Measurements from ENCODE around the gene AHDC1. TPM values are rescaled to one million over a fixed set of nuclear protein-coding genes. Genes with fewer than 3 reads are reported as not detected.

The AHDC1 gene
- polyA plus RNA-seq, 3 donors, result 0.16 to 3.3 (median 0.30) TPM

GRCh38 chr1:27612718-27613117, 8.8 kb upstream of the AHDC1 start:
- WGBS (ENCODE audit: insufficient coverage), result 96% methylated on average over 12 of the region's 12 CpGs
- Histone ChIP-seq H2AFZ (ENCODE audit: insufficient read depth, low read depth, low read length, poor library complexity, severe bottlenecking) (no peak overlapping the region), H3K9ac (ENCODE audit: insufficient read depth, low read length, poor library complexity, severe bottlenecking) (no peak overlapping the region), H3K4me2 (replicated peaks; ENCODE audit: extremely low read depth, low read length, poor library complexity, severe bottlenecking) (no peak overlapping the region), H3K79me2 (ENCODE audit: insufficient read depth, low read length) (peaks cover 40% of the 10 kb centered on the region), H3K36me3 (replicated peaks in 1 of 2; ENCODE audit: control insufficient read depth in 1 of 2, insufficient read depth in 2 of 2, low read length in 2 of 2) (peaks cover 67 to 74% of the 10 kb centered on the region in 2 donors), H3K27me3 (ENCODE audit: control insufficient read depth in 2 of 2, insufficient read depth in 2 of 2, low read length in 2 of 2) (no peaks in the 10 kb centered on the region), H3K9me3 (replicated peaks in 1 of 2; ENCODE audit: control insufficient read depth in 1 of 2, insufficient read depth in 1 of 2, low read length in 2 of 2) (no peaks in the 10 kb centered on the region), H4K20me1 (ENCODE audit: insufficient read depth, low read length) (peaks cover 88% of the 10 kb centered on the region), H3K4me1 (ENCODE audit: control insufficient read depth in 1 of 2, insufficient read depth in 2 of 2, low read length in 2 of 2) (peaks cover 60 to 80% of the 10 kb centered on the region in 2 donors), H3K4me3 (replicated peaks in 1 of 3; ENCODE audit: low read depth in 2 of 3, low read length in 3 of 3) (no peak overlapping the region), H3K27ac (ENCODE audit: low read depth in 1 of 2, low read length in 2 of 2) (peak overlapping the region; percentile 45 to 53)
- peaks cover 0 to 2% (median 0%) of the 10 kb centered on the region in 3 donors for H3K27me3 Mint-ChIP-seq (ENCODE audit: low read depth in 3 of 3)
- peak overlapping the region; percentile 42 to 85 (median 69) for H3K27ac Mint-ChIP-seq
- DNase-seq, result no peak
- TF ChIP-seq CTCF (IDR thresholded peaks at IDR 0.05), result no peak
- no peaks in the 10 kb centered on the region for H3K9me3 Mint-ChIP-seq
- peaks cover 0 to 65% of the 10 kb centered on the region in 2 donors for H3K36me3 Mint-ChIP-seq
- intact Hi-C loops (cut with micrococcal nuclease), result no loop called here
- H3K4me3 Mint-ChIP-seq, result no peak overlapping the region
- H3K4me1 Mint-ChIP-seq, result peaks cover 36% of the 10 kb centered on the region

DNA sequence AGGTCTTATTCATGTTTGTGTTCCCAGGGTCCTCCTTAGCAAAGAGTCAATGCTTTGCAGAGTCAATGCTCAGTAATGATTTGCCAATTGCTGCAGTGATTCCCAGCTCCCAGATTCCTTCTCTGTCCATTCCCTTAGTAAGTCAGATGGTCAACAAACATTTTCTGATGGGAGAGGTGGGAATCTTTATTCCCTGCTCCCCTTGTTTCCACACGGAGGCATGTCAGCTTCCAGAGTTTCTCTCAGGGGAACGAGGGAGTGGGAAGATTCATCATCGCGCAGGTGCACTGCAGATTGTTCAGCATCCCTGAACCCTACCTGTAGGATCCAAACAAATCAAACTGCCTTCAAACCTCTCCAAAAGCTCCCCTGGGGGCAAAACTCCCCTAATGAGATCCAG, 7.5 kb upstream of the AHDC1 start:
- Mint-ChIP-seq H3K36me3 (peaks cover 0 to 53% of the 10 kb centered on the region in 2 donors), H3K4me1 (peaks cover 31% of the 10 kb centered on the region), H3K27me3 (ENCODE audit: low read depth in 3 of 3) (peaks cover 0 to 2% (median 0%) of the 10 kb centered on the region in 3 donors), H3K9me3 (no peaks in the 10 kb centered on the region), H3K4me3 (no peak overlapping the region), H3K27ac (peak overlapping the region in 4 of 7 donors; percentile 14 to 85 (median 54))
- Histone ChIP-seq H3K36me3 (replicated peaks in 1 of 2; ENCODE audit: control insufficient read depth in 1 of 2, insufficient read depth in 2 of 2, low read length in 2 of 2) (peaks cover 54 to 61% of the 10 kb centered on the region in 2 donors), H3K27ac (ENCODE audit: low read depth in 1 of 2, low read length in 2 of 2) (peak overlapping the region in 1 of 2 donors; percentile 72), H3K27me3 (ENCODE audit: control insufficient read depth in 2 of 2, insufficient read depth in 2 of 2, low read length in 2 of 2) (no peaks in the 10 kb centered on the region), H2AFZ (ENCODE audit: insufficient read depth, low read depth, low read length, poor library complexity, severe bottlenecking) (no peak overlapping the region), H3K4me3 (replicated peaks in 1 of 3; ENCODE audit: low read depth in 2 of 3, low read length in 3 of 3) (no peak overlapping the region), H3K9me3 (replicated peaks in 1 of 2; ENCODE audit: control insufficient read depth in 1 of 2, insufficient read depth in 1 of 2, low read length in 2 of 2) (no peaks in the 10 kb centered on the region), H3K9ac (ENCODE audit: insufficient read depth, low read length, poor library complexity, severe bottlenecking) (no peak overlapping the region), H3K4me1 (ENCODE audit: control insufficient read depth in 1 of 2, insufficient read depth in 2 of 2, low read length in 2 of 2) (peaks cover 48 to 69% of the 10 kb centered on the region in 2 donors), H4K20me1 (ENCODE audit: insufficient read depth, low read length) (peaks cover 75% of the 10 kb centered on the region), H3K4me2 (replicated peaks; ENCODE audit: extremely low read depth, low read length, poor library complexity, severe bottlenecking) (no peak overlapping the region), H3K79me2 (ENCODE audit: insufficient read depth, low read length) (peaks cover 27% of the 10 kb centered on the region)
- no peak for TF ChIP-seq CTCF (IDR thresholded peaks at IDR 0.05)
- WGBS (ENCODE audit: insufficient coverage), result no CpG with 5 or more reads among the region's 4 CpGs
- intact Hi-C loops (cut with micrococcal nuclease), result no loop called here
- no peak for DNase-seq

Measured in CD14-positive monocyte (primary cell).